Progenitor cell of endocrine pancreas (in vitro differentiated cells): Measurements from ENCODE around the gene PSMD5. TPM values are rescaled to one million over a fixed set of nuclear protein-coding genes. Genes with fewer than 3 reads are reported as not detected.
A peak's percentile ranks its signal among the peaks of the same experiment; 100 is the strongest.

Experiments
- DNase-seq: peaks from one replicate; pipeline ENCODE4 v3.0.0; 2021; ENCODE audit warnings: low spot score; ENCODE audit not compliant: unreplicated experiment
- H3K27ac Mint-ChIP-seq: 2 replicates; pipeline ENCODE4 v1.8.0; 2021; ENCODE audit warnings: mild to moderate bottlenecking, moderate library complexity, mixed read lengths
- H3K27me3 Mint-ChIP-seq: 2 replicates; pipeline ENCODE4 v1.8.0; 2021; ENCODE audit warnings: mixed read lengths
- H3K36me3 Mint-ChIP-seq: 2 replicates; pipeline ENCODE4 v1.8.0; 2022; ENCODE audit warnings: mixed read lengths; ENCODE audit not compliant: insufficient read depth
- H3K4me1 Mint-ChIP-seq: 2 replicates; pipeline ENCODE4 v1.8.0; 2021; ENCODE audit warnings: low read depth, mixed read lengths
- H3K4me3 Mint-ChIP-seq: 2 replicates; pipeline ENCODE4 v1.8.0; 2021; ENCODE audit warnings: low read depth, mild to moderate bottlenecking, moderate library complexity, mixed read lengths
- H3K9me3 Mint-ChIP-seq: 2 replicates; pipeline ENCODE4 v1.8.0; 2021; ENCODE audit warnings: low read depth, mixed read lengths
- CTCF ChIP-seq: fragments of 200-600 bp; sonication (generic); IDR thresholded peaks from one replicate; pipeline ENCODE4 v1.5.0; 2021; ENCODE audit warnings: antibody characterized with exemption, mild to moderate bottlenecking; ENCODE audit not compliant: unreplicated experiment
- total RNA-seq: library from RNA; stranded (reverse); gene quantifications from 2 replicates; pipeline ENCODE4 v1.2.1, GENCODE V29; 2021

Gene PSMD5
- total RNA-seq, 1 donor from 2014 or later: 50.1 TPM

DNA sequence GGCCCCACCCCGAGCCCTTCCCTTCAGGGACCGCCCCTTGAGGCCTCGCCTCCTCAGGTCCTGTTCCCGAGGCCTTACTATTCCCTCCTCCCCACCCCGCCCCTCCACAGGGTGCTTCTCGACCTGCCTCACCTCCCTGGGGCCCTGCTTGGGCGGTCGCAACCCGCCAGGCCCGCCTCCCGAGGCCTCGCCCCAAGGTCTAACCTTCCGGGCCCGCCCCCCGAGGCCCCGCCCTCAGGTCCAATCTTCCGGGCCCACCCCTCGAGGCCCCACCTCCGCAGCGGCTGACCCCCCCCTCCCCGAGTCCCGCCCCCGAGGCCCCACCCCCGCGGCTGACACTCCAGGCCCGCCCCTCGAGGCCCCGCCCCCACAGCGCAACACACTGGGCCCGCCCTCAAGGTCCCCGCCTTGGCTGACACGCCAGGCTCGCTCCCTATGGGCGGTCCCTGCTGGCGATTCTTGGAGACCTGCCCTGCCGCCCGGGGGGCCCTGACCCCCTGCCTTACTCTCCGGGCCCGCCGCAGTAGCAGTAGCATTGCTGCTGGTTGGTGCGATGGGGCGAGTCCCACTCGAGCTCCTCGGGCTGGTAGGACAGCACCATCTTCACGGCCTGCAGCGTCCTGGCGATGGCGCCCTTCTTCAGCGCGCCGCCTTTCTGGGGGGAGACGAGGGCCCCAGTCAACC lies 26.1 kb upstream of the PSMD5 start:
- DNase-seq: peak; percentile 93
- Mint-ChIP-seq H3K36me3 (peaks cover 1% of the 10 kb centered on the region), H3K4me1 (peaks cover 7% of the 10 kb centered on the region), H3K4me3 (peak overlapping the region; percentile 80), H3K27me3 (no peaks in the 10 kb centered on the region), H3K9me3 (no peaks in the 10 kb centered on the region), H3K27ac (peak overlapping the region; percentile 65)
- peak; percentile 42 for TF ChIP-seq CTCF

- Mint-ChIP-seq H3K27me3 (no peaks in the 10 kb centered on the region), H3K27ac (no peak overlapping the region), H3K4me1 (peaks cover 2% of the 10 kb centered on the region), H3K36me3 (peaks cover 1% of the 10 kb centered on the region), H3K9me3 (no peaks in the 10 kb centered on the region), H3K4me3 (peak overlapping the region; percentile 62)
- TF ChIP-seq CTCF: no peak
- no peak for DNase-seq
Observed at GRCh38 chr9:120868339-120868675, 25.6 kb upstream of the PSMD5 start.

- TF ChIP-seq CTCF: no peak
- Mint-ChIP-seq H3K27me3 (no peaks in the 10 kb centered on the region), H3K27ac (no peak overlapping the region), H3K4me1 (peaks cover 2% of the 10 kb centered on the region), H3K4me3 (peak overlapping the region; percentile 62), H3K9me3 (no peaks in the 10 kb centered on the region), H3K36me3 (peaks cover 1% of the 10 kb centered on the region)
- no peak for DNase-seq
Observed at GRCh38 chr9:120867676-120868338, 25.1 kb upstream of the PSMD5 start.

- TF ChIP-seq CTCF: no peak
- H3K27me3 Mint-ChIP-seq: no peaks in the 10 kb centered on the region
Observed at GRCh38 chr9:120866651-120867050, 23.9 kb upstream of the PSMD5 start.

GRCh38 chr9:120865809-120866208 lies 23.1 kb upstream of the PSMD5 start:
- H3K36me3 Mint-ChIP-seq: peaks cover 2% of the 10 kb centered on the region
- TF ChIP-seq CTCF: no peak
- no peak for DNase-seq
- H3K9me3 Mint-ChIP-seq: no peaks in the 10 kb centered on the region
- no peak overlapping the region for H3K27ac Mint-ChIP-seq
- H3K4me1 Mint-ChIP-seq: peaks cover 2% of the 10 kb centered on the region
- no peak overlapping the region for H3K4me3 Mint-ChIP-seq
- H3K27me3 Mint-ChIP-seq: no peaks in the 10 kb centered on the region

More at GRCh38 chr9:120866651-120867050, 23.9 kb upstream of the PSMD5 start:
- Mint-ChIP-seq H3K4me3 (no peak overlapping the region), H3K9me3 (no peaks in the 10 kb centered on the region), H3K4me1 (peaks cover 2% of the 10 kb centered on the region), H3K36me3 (peaks cover 1% of the 10 kb centered on the region), H3K27ac (peak overlapping the region; percentile 23)
- no peak for DNase-seq
